Stimulated activated naive CD4-positive, alpha-beta T cell (primary cell): ENCODE measurements around the gene CNTN2.

ENCODE experiments used
- DNase-seq, 6 experiments: peaks; one replicate each; lab custom pipeline; 2025; lab: John Stamatoyannopoulos, UW

CNTN2 gene

GRCh38 chr1:205127646-205128045, 84.6 kb downstream of the CNTN2 start:
- DNase-seq, result no peak
